ENCODE data around the gene SLC35F1. TPM values are rescaled to one million over a fixed set of nuclear protein-coding genes. Genes with fewer than 3 reads are reported as not detected.

SLC35F1 gene
- total RNA-seq, 4 donors from 2014 or later, result 0.08 to 0.57 (median 0.09) TPM

- H3K4me3 ChIP-seq, result no peak overlapping the region
- H3K27me3 ChIP-seq, result no peaks in the 10 kb centered on the region
- intact Hi-C loops (cut with DNase I), result no loop called here
- H3K27ac ChIP-seq, result no peak overlapping the region
- DNase-seq, result no peak
- no peaks in the 10 kb centered on the region for H3K9me3 ChIP-seq
- WGBS, 2 donors, result 92 to 93% methylated on average over 1 of the region's 1 CpG
- H3K4me1 ChIP-seq, result no peaks in the 10 kb centered on the region
- no peaks in the 10 kb centered on the region for H3K36me3 ChIP-seq
- TF ChIP-seq CTCF (IDR thresholded peaks at IDR 0.05), result no peak
- TF ChIP-seq POLR2A (IDR thresholded peaks at IDR 0.05), result no peak
Measured at GRCh38 chr6:118200160-118200559, 293.1 kb downstream of the SLC35F1 start.

- intact Hi-C loops (cut with DNase I), result no loop called here
- TF ChIP-seq CTCF (IDR thresholded peaks at IDR 0.05) (no peak), POLR2A (IDR thresholded peaks at IDR 0.05) (no peak)
- Histone ChIP-seq H3K27ac (no peak overlapping the region), H3K27me3 (no peaks in the 10 kb centered on the region), H3K4me3 (no peak overlapping the region), H3K4me1 (no peaks in the 10 kb centered on the region), H3K9me3 (no peaks in the 10 kb centered on the region), H3K36me3 (no peaks in the 10 kb centered on the region)
- 43 to 81% methylated on average over 1 of the region's 1 CpG for WGBS, 2 donors
- no peak for DNase-seq
Measured at GRCh38 chr6:118202517-118202916, 295.5 kb downstream of the SLC35F1 start.

- H3K4me1 ChIP-seq, result no peaks in the 10 kb centered on the region
- DNase-seq, result no peak
- H3K27ac ChIP-seq, result no peak overlapping the region
- H3K27me3 ChIP-seq, result no peaks in the 10 kb centered on the region
- H3K9me3 ChIP-seq, result no peaks in the 10 kb centered on the region
- H3K36me3 ChIP-seq, result no peaks in the 10 kb centered on the region
- H3K4me3 ChIP-seq, result no peak overlapping the region
- intact Hi-C loops (cut with DNase I), result no loop called here
- TF ChIP-seq POLR2A (IDR thresholded peaks at IDR 0.05) (no peak), CTCF (IDR thresholded peaks at IDR 0.05) (no peak)
Measured at GRCh38 chr6:118203545-118203944, 296.5 kb downstream of the SLC35F1 start.

- no peak for DNase-seq
- H3K36me3 ChIP-seq, result no peaks in the 10 kb centered on the region
- H3K27me3 ChIP-seq, result no peaks in the 10 kb centered on the region
- intact Hi-C loops (cut with DNase I), result no loop called here
- 42 to 43% methylated on average over 1 of the region's 1 CpG for WGBS, 2 donors
- no peak overlapping the region for H3K27ac ChIP-seq
- no peaks in the 10 kb centered on the region for H3K9me3 ChIP-seq
- TF ChIP-seq CTCF (IDR thresholded peaks at IDR 0.05) (no peak), POLR2A (IDR thresholded peaks at IDR 0.05) (no peak)
- H3K4me3 ChIP-seq, result no peak overlapping the region
- H3K4me1 ChIP-seq, result no peaks in the 10 kb centered on the region
Measured at GRCh38 chr6:118206221-118206620, 299.2 kb downstream of the SLC35F1 start.

GRCh38 chr6:118207947-118208346 is 300.9 kb downstream of the SLC35F1 start:
- TF ChIP-seq POLR2A (IDR thresholded peaks at IDR 0.05) (no peak), CTCF (IDR thresholded peaks at IDR 0.05) (no peak)
- no peak for DNase-seq
- no peaks in the 10 kb centered on the region for H3K9me3 ChIP-seq
- no peaks in the 10 kb centered on the region for H3K27me3 ChIP-seq
- 92 to 94% methylated on average over 8 to 10 of the region's 10 CpGs for WGBS, 2 donors
- no peaks in the 10 kb centered on the region for H3K4me1 ChIP-seq
- no peak overlapping the region for H3K27ac ChIP-seq
- intact Hi-C loops (cut with DNase I), result no loop called here
- H3K36me3 ChIP-seq, result no peaks in the 10 kb centered on the region
- H3K4me3 ChIP-seq, result no peak overlapping the region
